Endodermal cell (in vitro differentiated cells): ENCODE measurements around the gene PRKAG3. TPM values are rescaled to one million over a fixed set of nuclear protein-coding genes. Genes with fewer than 3 reads are reported as not detected.

ENCODE experiments used
- DNase-seq: peaks from one replicate; pipeline ENCODE4 v3.0.0-alpha.2; 2017
- H3K27ac ChIP-seq: 2 replicates; pipeline ENCODE4 v1.5.1; 2013; ENCODE audit warnings: mild to moderate bottlenecking, low read depth, low read length, moderate library complexity
- H3K27me3 ChIP-seq: 2 replicates; pipeline ENCODE4 v1.6.1; 2013; ENCODE audit warnings: mild to moderate bottlenecking, low read length, moderate library complexity; ENCODE audit not compliant: insufficient read depth, control insufficient read depth, poor library complexity, severe bottlenecking
- H3K36me3 ChIP-seq: 2 replicates; pipeline ENCODE4 v1.7.0; 2013; ENCODE audit warnings: mild to moderate bottlenecking, low read length, moderate library complexity; ENCODE audit not compliant: control insufficient read depth, insufficient read depth
- H3K4me1 ChIP-seq: one replicate; pipeline ENCODE4 v1.7.0; 2013; ENCODE audit warnings: low read length; ENCODE audit not compliant: control insufficient read depth, insufficient read depth
- H3K4me3 ChIP-seq: 2 replicates; pipeline ENCODE4 v1.5.1; 2013; ENCODE audit warnings: mild to moderate bottlenecking, low read length, moderate library complexity
- H3K9ac ChIP-seq: 2 replicates; pipeline ENCODE4 v1.6.1; 2013; ENCODE audit warnings: mild to moderate bottlenecking, low read length, moderate library complexity; ENCODE audit not compliant: poor library complexity, severe bottlenecking; ENCODE audit errors: extremely low read depth
- H3K9me3 ChIP-seq: 2 replicates; pipeline ENCODE4 v1.6.1; 2013; ENCODE audit warnings: mild to moderate bottlenecking, low read length, moderate library complexity; ENCODE audit not compliant: control insufficient read depth
- H3K27ac Mint-ChIP-seq: 2 replicates; pipeline ENCODE4 v1.8.0; 2020; ENCODE audit warnings: mixed read lengths
- H3K27me3 Mint-ChIP-seq: 2 replicates; pipeline ENCODE4 v1.8.0; 2021; ENCODE audit warnings: mild to moderate bottlenecking, mixed read lengths; ENCODE audit not compliant: insufficient read depth
- H3K36me3 Mint-ChIP-seq: 2 replicates; pipeline ENCODE4 v1.8.0; 2020; ENCODE audit warnings: low read depth, mixed read lengths
- H3K4me1 Mint-ChIP-seq: 2 replicates; pipeline ENCODE4 v1.8.0; 2020; ENCODE audit warnings: mixed read lengths
- H3K4me3 Mint-ChIP-seq: 2 replicates; pipeline ENCODE4 v1.8.0; 2020; ENCODE audit warnings: mild to moderate bottlenecking, moderate library complexity, mixed read lengths
- H3K9me3 Mint-ChIP-seq: 2 replicates; pipeline ENCODE4 v1.8.0; 2020; ENCODE audit warnings: mild to moderate bottlenecking, mixed read lengths
- WGBS, 2 experiments: methylation state at CpG; one replicate each; pipeline versions ENCODE4 v1.1.5 to v1.1.7; 2013; ENCODE audit warnings: missing lambda C conversion rate in 2 of 2, mixed read lengths in 1 of 2; ENCODE audit not compliant: insufficient coverage in 1 of 2, insufficient read length in 1 of 2; 5-methylcytosine and 5-hydroxymethylcytosine counted together
- total RNA-seq, 2 donors: library from RNA; stranded (reverse); fragmentation: NEBNext Ultra II Directional in 1 of 2; extraction: Animal tissue kit (Norgen Biotek cat#: 25700) in 1 of 2; gene quantifications; 2 replicates in 1 of 2; 3 replicates in 1 of 2; pipeline ENCODE4 v1.2.1, GENCODE V29; 2021
- TF ChIP-seq, protein P1 (sequence below): fragments of 200-600 bp; sonication (generic); conservative IDR thresholded peaks from 2 replicates; pipeline ENCODE4 v1.5.0; 2021; ENCODE audit warnings: antibody characterized with exemption, mild to moderate bottlenecking

Gene PRKAG3
- total RNA-seq, 2 donors from 2014 or later, result not detected

DNA sequence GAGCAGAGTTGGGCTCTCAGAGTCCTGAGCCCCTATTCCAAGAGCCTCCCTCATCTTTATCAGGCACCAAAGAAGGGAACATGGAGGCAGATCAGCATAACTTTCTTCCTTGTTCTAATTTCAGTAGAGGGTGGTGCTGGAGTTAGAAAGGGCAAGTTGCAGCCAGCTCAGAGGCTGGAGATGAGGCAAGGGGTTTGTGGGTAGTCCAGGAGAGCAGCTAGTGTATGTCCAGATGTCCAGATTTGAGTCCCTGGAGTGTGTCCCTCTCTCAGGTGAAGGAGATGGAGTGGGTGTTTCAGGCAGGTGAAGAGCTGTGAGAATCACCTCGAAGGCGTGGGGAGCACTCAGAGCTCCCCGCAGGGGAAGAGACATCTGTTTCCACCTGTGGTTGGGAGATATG is 478 bp upstream of the PRKAG3 start:
- TF ChIP-seq, protein P1, sequence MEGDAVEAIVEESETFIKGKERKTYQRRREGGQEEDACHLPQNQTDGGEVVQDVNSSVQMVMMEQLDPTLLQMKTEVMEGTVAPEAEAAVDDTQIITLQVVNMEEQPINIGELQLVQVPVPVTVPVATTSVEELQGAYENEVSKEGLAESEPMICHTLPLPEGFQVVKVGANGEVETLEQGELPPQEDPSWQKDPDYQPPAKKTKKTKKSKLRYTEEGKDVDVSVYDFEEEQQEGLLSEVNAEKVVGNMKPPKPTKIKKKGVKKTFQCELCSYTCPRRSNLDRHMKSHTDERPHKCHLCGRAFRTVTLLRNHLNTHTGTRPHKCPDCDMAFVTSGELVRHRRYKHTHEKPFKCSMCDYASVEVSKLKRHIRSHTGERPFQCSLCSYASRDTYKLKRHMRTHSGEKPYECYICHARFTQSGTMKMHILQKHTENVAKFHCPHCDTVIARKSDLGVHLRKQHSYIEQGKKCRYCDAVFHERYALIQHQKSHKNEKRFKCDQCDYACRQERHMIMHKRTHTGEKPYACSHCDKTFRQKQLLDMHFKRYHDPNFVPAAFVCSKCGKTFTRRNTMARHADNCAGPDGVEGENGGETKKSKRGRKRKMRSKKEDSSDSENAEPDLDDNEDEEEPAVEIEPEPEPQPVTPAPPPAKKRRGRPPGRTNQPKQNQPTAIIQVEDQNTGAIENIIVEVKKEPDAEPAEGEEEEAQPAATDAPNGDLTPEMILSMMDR, result no peak
- H3K27me3 Mint-ChIP-seq, result peaks cover 6% of the 10 kb centered on the region
- no peaks in the 10 kb centered on the region for H3K9me3 ChIP-seq
- no peak overlapping the region for H3K4me3 Mint-ChIP-seq
- no peak for DNase-seq
- H3K9me3 Mint-ChIP-seq, result no peaks in the 10 kb centered on the region
- H3K27ac Mint-ChIP-seq, result peak overlapping the region; percentile 4
- H3K4me1 Mint-ChIP-seq, result peaks cover 11% of the 10 kb centered on the region
- H3K27me3 ChIP-seq, result no peaks in the 10 kb centered on the region
- 82 to 100% methylated on average over 1 to 3 of the region's 3 CpGs for WGBS, 2 experiments
- H3K4me3 ChIP-seq, result no peak overlapping the region
- H3K9ac ChIP-seq, result no peak overlapping the region
- H3K4me1 ChIP-seq, result peaks cover 2% of the 10 kb centered on the region
- H3K27ac ChIP-seq, result no peak overlapping the region
- no peaks in the 10 kb centered on the region for H3K36me3 ChIP-seq
- H3K36me3 Mint-ChIP-seq, result no peaks in the 10 kb centered on the region

DNA sequence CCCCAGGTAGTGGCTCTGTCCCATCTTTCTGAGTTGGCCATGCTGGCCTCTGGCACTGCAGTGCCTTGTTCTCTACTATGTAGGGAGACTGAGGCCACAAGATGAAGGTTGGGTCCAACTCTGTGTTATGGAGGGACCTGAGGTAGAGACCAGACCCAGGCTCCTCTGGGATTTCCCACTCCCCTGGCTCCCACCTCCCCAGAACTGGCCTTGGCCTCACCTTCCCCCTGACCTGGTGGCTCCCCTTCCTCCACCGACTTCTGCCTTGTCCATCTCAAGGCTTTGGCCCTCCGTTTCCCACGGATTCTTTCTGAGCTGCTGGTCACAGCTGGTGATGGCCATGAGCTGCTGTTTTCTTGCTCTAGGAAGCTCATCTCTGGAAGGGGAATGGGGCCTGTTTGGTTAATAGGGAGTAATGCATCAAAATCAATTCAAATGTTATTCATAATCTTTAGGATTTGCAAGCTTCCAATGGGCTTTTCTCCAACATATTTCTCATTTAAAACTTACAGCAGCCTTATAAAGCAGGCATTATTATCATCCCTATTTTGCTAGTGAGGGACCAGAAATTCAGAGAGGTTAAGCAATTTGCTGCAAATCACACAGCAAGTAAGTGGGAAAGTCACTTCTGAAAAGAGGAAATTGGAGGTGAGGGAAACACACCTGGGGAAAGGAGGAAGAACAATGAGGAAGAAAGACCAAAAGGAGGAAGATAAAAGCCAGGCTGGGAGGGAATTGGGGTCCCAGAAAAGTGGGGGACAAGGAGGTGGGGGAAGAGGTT is 887 bp downstream of the PRKAG3 start:
- no peaks in the 10 kb centered on the region for H3K36me3 Mint-ChIP-seq
- peaks cover 3% of the 10 kb centered on the region for H3K27me3 Mint-ChIP-seq
- TF ChIP-seq, protein P1, result no peak
- Histone ChIP-seq H3K4me1 (peaks cover 2% of the 10 kb centered on the region), H3K27me3 (no peaks in the 10 kb centered on the region), H3K36me3 (no peaks in the 10 kb centered on the region), H3K9ac (no peak overlapping the region), H3K4me3 (no peak overlapping the region), H3K9me3 (no peaks in the 10 kb centered on the region), H3K27ac (no peak overlapping the region)
- peaks cover 11% of the 10 kb centered on the region for H3K4me1 Mint-ChIP-seq
- no peak overlapping the region for H3K27ac Mint-ChIP-seq
- DNase-seq, result no peak
- no peak overlapping the region for H3K4me3 Mint-ChIP-seq
- no peaks in the 10 kb centered on the region for H3K9me3 Mint-ChIP-seq
- WGBS, 2 experiments, result 87% methylated on average over 3 of the region's 3 CpGs; no CpG with 5 or more reads in 1 of the 2 experiments

DNA sequence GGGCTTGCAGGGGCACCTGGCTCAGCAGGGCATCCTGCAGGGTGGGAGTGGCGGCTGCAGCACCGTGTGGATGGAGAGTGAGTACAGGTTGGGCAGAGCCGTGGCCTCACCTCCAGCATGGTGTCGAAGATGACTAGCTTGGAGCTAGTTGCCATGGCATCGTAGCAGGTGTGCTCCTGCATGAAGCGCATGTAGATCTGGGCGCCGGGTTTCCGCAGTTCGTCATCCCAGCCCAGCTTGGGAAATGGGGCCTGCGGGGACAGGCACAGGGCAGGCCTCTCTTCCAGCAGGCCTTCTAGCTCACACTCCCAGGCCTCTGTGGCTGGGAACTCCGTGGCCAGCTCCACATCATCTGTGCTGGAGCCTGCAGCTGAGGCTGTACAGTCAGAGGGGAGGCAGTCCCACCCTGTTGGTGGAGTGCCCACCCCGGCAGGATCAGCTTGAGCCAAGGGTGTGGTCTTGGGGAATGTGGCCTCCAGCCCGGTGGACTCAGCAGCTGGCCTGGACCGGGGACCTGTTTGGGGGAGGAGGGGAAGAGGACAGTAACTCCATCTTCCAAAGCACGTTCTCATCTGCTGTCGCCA is 1.6 kb downstream of the PRKAG3 start:
- DNase-seq, result no peak
- no peak overlapping the region for H3K27ac Mint-ChIP-seq
- H3K27ac ChIP-seq, result no peak overlapping the region
- H3K4me3 ChIP-seq, result no peak overlapping the region
- H3K4me3 Mint-ChIP-seq, result no peak overlapping the region
- peaks cover 3% of the 10 kb centered on the region for H3K27me3 Mint-ChIP-seq
- no peaks in the 10 kb centered on the region for H3K36me3 Mint-ChIP-seq
- 88 to 93% methylated on average over 12 to 17 of the region's 17 CpGs for WGBS, 2 experiments
- H3K4me1 ChIP-seq, result peaks cover 2% of the 10 kb centered on the region
- H3K36me3 ChIP-seq, result no peaks in the 10 kb centered on the region
- no peaks in the 10 kb centered on the region for H3K9me3 Mint-ChIP-seq
- H3K27me3 ChIP-seq, result no peaks in the 10 kb centered on the region
- TF ChIP-seq, protein P1, result no peak
- H3K9me3 ChIP-seq, result no peaks in the 10 kb centered on the region
- no peak overlapping the region for H3K9ac ChIP-seq
- H3K4me1 Mint-ChIP-seq, result peaks cover 11% of the 10 kb centered on the region
